ENCODE results near the gene ISM2. TPM values are rescaled to one million over a fixed set of nuclear protein-coding genes. Genes with fewer than 3 reads are reported as not detected.

Gene ISM2
- total RNA-seq, 2 experiments from 2014 or later: not detected

DNA sequence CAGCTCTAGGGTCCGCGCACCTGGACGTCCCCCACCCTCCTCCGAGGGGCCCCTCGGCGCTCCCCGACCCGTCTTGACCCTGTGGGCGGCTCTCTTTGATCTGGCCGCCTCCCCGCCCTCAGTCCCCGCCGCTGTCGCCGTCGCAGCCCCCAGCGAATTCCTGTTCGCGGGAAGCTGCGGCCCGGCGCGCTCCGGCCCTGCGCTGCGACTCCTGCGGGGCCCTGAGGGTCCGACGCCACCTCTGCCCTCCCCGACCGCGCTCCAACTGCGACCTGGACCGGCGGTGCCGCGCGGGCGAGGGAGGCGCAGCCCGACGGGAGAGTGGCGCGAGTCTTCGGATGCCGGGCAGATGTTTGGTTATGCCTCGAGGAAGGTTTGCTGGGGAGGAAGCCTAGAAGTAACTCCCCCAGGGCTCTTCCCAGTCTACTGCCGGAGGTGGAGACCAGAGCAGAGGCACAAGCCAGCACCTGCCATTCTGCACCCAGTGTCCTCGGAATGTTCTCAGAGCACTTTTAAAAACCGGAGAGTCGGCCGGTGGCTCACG lies 440 bp upstream of the ISM2 start:
- Mint-ChIP-seq H3K36me3 (ENCODE audit: low read depth) (no peaks in the 10 kb centered on the region), H3K27me3 (peaks cover 31% of the 10 kb centered on the region), H3K9me3 (peaks cover 5% of the 10 kb centered on the region), H3K27ac (no peak overlapping the region), H3K4me1 (peaks cover 6% of the 10 kb centered on the region), H3K4me3 (peak overlapping the region; percentile 34)
- ChIA-PET CTCF (no interaction called here), POLR2A (no interaction called here)
- DNase-seq: no peak

DNA sequence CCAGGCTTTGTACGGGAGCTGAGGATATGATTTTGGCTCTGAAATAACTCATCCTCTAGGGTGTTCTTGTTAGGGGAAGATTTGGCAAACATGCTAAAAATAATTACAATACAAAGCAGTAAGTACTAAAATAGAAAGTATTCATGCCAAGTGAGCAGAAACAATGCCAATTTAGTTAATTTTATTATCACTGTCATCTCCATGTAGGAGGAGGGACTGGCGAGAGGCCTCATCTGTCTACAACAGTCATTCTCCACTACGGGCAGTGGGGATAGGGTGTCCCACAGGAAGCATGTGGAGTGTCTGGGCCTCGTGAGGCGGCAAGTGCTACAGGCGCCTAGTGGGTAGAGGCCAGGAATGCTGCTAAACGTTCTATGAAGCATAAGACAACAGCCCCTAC lies 3.3 kb downstream of the ISM2 start:
- ChIA-PET POLR2A (no interaction called here), CTCF (no interaction called here)
- Mint-ChIP-seq H3K27me3 (peaks cover 26% of the 10 kb centered on the region), H3K4me1 (peaks cover 6% of the 10 kb centered on the region), H3K9me3 (no peaks in the 10 kb centered on the region), H3K4me3 (no peak overlapping the region), H3K36me3 (ENCODE audit: low read depth) (no peaks in the 10 kb centered on the region), H3K27ac (no peak overlapping the region)
- DNase-seq: no peak

DNA sequence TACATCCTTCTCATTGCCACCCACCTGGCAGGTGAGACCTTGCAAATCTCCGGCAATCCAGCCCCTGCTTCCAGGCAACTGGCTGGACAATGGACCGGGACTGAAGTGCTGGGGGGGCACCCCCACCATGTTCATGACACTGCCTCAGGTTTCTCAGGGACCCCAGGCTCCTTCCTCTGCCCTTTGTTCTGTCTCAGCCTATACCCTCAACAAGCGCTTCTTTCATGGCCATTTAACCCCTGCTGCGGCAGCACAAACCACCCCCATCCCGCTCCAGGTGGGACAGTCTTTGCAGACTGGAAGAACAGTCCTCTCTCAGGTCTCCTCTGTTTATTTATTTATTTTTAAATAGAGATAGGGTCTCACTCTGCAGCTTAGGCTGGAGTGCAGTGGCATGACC lies 7.6 kb downstream of the ISM2 start:
- Mint-ChIP-seq H3K27me3 (peaks cover 4% of the 10 kb centered on the region), H3K36me3 (ENCODE audit: low read depth) (no peaks in the 10 kb centered on the region), H3K4me1 (no peaks in the 10 kb centered on the region), H3K9me3 (no peaks in the 10 kb centered on the region), H3K27ac (no peak overlapping the region), H3K4me3 (no peak overlapping the region)
- POLR2A ChIA-PET: no interaction called here
- no peak for DNase-seq
- CTCF ChIA-PET: no interaction called here

DNA sequence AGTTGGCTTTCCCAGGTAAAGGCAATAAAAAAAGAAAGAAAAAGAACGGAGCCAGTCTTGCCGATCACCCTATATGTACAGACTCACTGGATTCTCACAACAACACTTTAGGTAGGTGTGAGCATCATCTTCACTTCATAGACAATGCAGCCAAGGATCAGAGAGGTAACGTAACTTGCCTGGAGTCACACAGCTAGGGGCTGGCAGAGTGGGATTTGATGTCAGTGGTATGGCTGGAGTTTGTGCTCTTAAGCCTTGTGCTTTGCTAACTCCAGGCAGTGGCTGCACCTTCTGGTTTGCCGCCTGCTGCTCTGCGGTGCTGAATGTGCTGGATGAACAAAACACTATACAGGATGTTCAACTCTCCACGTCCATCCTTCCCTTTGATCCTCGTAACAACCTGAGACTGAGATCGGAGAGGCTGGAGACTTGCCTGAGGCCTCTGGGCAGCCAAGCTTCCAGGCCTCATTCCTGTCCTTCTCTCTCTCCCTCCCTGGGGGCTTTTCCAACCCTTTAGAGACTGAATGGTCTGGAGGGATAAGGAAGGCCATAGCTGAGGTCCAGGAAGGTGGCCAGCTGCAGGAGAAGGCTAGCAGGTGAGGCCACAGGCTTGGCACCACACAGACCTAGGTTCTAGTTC lies 8.1 kb downstream of the ISM2 start:
- peaks cover under 1% of the 10 kb centered on the region for H3K27me3 Mint-ChIP-seq
- CTCF ChIA-PET: no interaction called here

DNA sequence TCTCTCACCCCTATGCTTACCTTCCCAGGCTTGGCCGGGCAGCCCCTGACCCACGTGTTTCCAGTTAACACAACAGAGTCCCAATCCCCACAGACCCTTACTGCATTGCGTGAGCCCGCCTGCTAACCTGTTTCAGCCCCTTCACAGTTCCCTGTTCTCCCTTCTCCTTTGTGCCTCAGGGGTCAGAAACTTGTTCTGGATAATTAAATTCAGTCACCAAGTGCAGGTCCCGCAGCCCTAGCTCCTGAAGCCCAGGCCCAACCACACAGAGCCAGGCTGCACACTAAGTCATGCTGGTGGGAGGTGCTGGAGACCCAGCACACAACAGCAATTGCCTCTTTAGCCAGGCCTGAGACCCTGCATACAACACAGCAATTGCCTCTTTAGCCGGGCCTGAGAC lies 9.6 kb downstream of the ISM2 start:
- H3K36me3 Mint-ChIP-seq (ENCODE audit: low read depth): no peaks in the 10 kb centered on the region
- H3K27ac Mint-ChIP-seq: no peak overlapping the region
- POLR2A ChIA-PET: no interaction called here
- no peaks in the 10 kb centered on the region for H3K27me3 Mint-ChIP-seq
- H3K9me3 Mint-ChIP-seq: no peaks in the 10 kb centered on the region
- H3K4me1 Mint-ChIP-seq: no peaks in the 10 kb centered on the region
- CTCF ChIA-PET: no interaction called here
- no peak for DNase-seq
- H3K4me3 Mint-ChIP-seq: no peak overlapping the region

More for the DNA sequence above, 8.1 kb downstream of the ISM2 start:
- DNase-seq: no peak
- Mint-ChIP-seq H3K4me1 (no peaks in the 10 kb centered on the region), H3K4me3 (no peak overlapping the region), H3K27ac (no peak overlapping the region), H3K36me3 (ENCODE audit: low read depth) (no peaks in the 10 kb centered on the region), H3K9me3 (no peaks in the 10 kb centered on the region)
- POLR2A ChIA-PET: no interaction called here

DNA sequence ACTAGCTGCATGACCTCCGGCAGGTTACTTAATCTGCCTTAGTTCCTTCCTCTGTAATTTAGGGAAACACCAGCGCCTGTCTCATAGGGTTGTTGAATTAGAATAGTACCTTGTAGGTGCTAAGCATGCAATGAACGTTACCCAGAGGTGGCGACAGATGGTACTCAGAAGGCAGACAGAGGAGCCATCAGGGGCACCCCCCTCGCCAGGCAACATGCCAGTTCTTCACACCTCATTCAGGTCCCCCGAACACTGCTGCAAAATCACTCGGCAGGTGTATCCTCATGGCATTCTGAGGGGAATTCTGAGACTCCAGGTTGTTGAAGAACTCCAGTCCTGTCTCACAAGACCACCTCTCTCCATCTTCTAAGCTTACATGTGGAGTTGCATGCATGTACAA lies 10.1 kb downstream of the ISM2 start:
- CTCF ChIA-PET: no interaction called here
- Mint-ChIP-seq H3K4me1 (no peaks in the 10 kb centered on the region), H3K27ac (no peak overlapping the region), H3K9me3 (no peaks in the 10 kb centered on the region), H3K27me3 (no peaks in the 10 kb centered on the region), H3K4me3 (no peak overlapping the region), H3K36me3 (ENCODE audit: low read depth) (no peaks in the 10 kb centered on the region)
- POLR2A ChIA-PET: no interaction called here
- no peak for DNase-seq

DNA sequence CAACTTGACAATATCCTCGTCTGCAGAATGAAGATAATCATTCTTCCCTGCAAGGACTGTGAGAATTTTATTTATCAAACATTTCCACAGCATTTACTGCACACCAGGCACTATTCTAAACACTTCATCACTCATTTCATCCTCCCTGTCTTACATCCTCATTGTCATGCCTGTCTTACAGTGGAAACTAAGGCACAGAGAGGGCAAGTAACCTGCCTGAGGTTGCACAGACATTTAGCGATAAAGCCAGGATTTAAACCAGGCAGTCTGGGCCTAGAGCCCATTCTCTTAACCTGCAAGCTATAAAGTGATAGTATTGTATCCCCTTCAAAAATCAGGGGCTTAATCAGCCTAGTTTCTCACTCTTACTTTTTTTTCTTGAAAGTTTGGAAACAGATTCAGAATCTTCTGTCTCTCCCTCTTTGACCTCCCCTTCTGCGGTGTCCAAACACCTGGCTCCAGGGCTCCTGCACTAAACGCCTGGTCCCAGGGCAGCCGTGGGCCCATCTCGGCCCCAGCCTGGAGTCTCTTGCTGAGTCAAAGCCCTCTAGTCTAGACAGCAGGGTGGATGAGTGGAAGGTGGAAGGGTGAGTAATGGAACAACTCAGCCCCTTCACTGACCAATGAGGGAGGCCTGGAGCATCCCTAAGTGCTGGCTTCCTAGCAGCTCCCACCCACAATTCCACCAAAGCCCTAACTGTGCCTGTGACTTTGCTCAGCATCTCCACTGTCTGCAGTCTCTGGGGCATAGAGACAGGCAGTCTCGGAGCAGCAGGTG lies 12.5 kb downstream of the ISM2 start:
- Mint-ChIP-seq H3K4me3 (no peak overlapping the region), H3K27ac (no peak overlapping the region), H3K4me1 (no peaks in the 10 kb centered on the region), H3K9me3 (no peaks in the 10 kb centered on the region), H3K36me3 (ENCODE audit: low read depth) (no peaks in the 10 kb centered on the region), H3K27me3 (no peaks in the 10 kb centered on the region)
- ChIA-PET POLR2A (no interaction called here), CTCF (no interaction called here)
- DNase-seq: no peak

DNA sequence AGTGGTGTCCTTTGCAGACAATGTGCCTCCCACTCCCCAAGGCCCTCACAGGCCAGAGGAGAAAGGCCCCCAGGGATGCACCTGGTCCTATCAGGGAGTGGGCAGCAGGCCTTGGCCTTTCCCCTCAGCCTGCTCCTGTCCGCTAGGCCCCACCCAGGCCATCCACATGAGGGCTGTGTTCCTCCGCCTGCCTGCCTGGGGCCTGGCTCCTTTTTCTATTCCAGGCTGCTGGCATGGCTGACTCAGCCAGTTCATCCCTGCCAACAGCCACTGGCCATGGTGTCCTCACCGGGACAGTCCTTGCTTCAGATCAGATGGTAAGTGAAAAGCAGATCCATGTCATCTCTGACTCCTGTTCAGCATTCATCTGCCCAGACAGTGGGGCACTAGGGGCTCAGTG lies 13.4 kb downstream of the ISM2 start:
- no peak for DNase-seq
- no peak overlapping the region for H3K27ac Mint-ChIP-seq
- H3K27me3 Mint-ChIP-seq: no peaks in the 10 kb centered on the region
- H3K36me3 Mint-ChIP-seq (ENCODE audit: low read depth): no peaks in the 10 kb centered on the region
- no peaks in the 10 kb centered on the region for H3K9me3 Mint-ChIP-seq
- POLR2A ChIA-PET: no interaction called here
- CTCF ChIA-PET: no interaction called here
- H3K4me3 Mint-ChIP-seq: no peak overlapping the region
- H3K4me1 Mint-ChIP-seq: no peaks in the 10 kb centered on the region

DNA sequence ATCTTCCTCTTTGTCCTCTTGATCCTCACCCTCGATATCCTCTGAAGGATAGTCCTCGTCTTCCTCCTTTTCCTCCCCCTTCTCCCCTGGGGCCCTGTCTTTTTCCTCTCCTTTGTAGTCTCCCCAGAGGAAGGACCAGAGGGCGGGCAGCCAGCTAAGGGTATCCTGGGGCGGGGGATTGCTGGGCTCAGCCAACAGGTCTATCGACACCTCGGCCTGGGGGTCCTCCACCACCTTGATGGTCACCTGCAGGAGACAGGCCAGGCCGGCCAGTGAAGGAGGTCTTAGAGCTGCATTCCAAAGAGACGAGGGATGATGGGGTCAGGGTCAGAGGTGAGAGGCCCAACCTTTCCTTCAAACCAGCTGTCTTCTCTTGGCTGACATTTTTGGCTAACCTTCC lies 16.2 kb downstream of the ISM2 start:
- Mint-ChIP-seq H3K4me1 (no peaks in the 10 kb centered on the region), H3K27ac (no peak overlapping the region), H3K9me3 (no peaks in the 10 kb centered on the region), H3K27me3 (no peaks in the 10 kb centered on the region), H3K4me3 (no peak overlapping the region), H3K36me3 (ENCODE audit: low read depth) (no peaks in the 10 kb centered on the region)
- CTCF ChIA-PET: no interaction called here
- POLR2A ChIA-PET: no interaction called here
- DNase-seq: no peak

DNA sequence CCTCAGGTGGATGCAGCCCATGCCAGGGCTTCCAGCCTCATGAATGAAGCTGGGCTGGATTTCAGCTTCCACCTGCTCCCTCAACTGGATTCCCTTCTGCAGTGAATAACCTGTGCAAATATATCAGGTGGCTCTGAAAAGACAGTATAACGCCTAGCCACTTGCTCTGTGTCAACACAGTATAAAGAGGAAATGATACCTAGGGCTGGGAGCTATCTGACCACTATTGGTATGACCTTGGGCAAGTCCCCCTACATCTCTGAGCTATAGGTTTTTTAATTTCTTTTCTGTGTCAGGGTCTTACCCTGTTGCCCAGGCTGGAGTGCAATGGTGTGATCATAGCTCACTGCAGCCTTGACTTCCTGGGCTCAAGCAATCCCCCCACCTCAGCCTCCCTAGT lies 19.8 kb downstream of the ISM2 start:
- ChIA-PET CTCF (interaction anchor here (0.6 to 1.6 kb wide), 2 partner anchors 20 to 1424 kb away, joined by 3 to 4 read pairs; no protein-coding TSS in a partner anchor), POLR2A (no interaction called here)

DNA sequence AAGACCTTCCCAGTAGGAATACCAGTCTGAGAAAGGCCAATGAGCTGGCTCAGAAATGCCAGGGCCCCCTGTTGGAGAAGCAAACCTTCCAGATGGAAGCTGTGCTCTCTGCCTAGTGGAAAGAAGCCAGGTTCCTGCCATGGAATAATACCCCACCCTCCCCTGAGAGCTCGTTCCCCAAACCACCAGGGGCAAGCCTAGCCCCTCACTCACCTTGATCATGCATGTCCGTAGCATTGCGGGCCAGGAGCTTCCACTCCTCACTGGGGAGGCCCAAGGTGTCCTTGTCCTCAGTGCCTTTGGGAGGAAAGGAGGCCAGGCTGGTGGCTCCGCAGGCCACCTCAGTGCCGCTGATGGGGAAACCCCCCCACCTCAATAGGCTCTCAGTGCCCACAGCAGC lies 20.6 kb downstream of the ISM2 start:
- Mint-ChIP-seq H3K36me3 (ENCODE audit: low read depth) (no peaks in the 10 kb centered on the region), H3K4me1 (no peaks in the 10 kb centered on the region), H3K27ac (no peak overlapping the region), H3K9me3 (no peaks in the 10 kb centered on the region), H3K27me3 (no peaks in the 10 kb centered on the region), H3K4me3 (no peak overlapping the region)
- POLR2A ChIA-PET: no interaction called here
- no peak for DNase-seq
- CTCF ChIA-PET: interaction anchor here (1.6 kb wide), 1 partner anchor 19 kb away, joined by 4 read pairs; no protein-coding TSS in a partner anchor

More for the DNA sequence above, 19.8 kb downstream of the ISM2 start:
- Mint-ChIP-seq H3K36me3 (ENCODE audit: low read depth) (no peaks in the 10 kb centered on the region), H3K9me3 (no peaks in the 10 kb centered on the region), H3K27me3 (no peaks in the 10 kb centered on the region), H3K27ac (no peak overlapping the region), H3K4me3 (no peak overlapping the region), H3K4me1 (no peaks in the 10 kb centered on the region)
- no peak for DNase-seq

DNA sequence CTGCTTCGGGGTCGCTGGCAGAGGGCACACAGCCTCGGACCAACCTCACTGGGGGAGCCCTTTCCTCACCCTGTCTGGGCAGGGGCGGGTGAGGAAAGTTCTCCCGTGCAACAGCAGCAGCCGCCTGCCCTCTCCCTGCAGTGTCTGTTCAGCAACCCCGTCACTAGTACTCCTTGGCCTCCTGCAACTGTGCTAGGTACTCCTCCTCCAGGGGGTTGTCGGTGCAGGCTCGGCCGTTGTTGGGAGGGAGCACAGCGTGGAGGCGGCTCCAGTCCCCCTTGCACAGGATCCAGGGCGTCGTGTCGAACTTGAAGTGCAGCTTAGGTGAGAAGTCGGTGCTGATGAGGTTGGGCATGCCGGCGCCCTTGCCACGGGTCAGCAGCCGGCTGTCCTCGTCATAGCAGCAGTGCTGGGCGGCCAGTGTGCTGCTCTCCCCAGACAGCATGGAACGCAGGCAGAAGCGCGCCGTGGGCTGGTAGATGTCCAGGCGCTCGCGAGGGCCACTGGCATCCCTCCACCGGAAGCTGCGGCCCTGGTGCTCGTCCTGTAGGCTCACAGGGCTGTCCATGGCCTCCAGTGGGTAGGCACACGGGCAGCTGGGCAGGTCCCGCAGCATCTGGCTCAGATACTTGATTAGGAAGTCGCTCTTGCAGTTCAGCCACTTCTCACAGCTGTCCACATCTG lies 23.0 kb downstream of the ISM2 start:
- H3K4me1 Mint-ChIP-seq: no peaks in the 10 kb centered on the region
- no peak overlapping the region for H3K27ac Mint-ChIP-seq
- no peaks in the 10 kb centered on the region for H3K36me3 Mint-ChIP-seq (ENCODE audit: low read depth)

DNA sequence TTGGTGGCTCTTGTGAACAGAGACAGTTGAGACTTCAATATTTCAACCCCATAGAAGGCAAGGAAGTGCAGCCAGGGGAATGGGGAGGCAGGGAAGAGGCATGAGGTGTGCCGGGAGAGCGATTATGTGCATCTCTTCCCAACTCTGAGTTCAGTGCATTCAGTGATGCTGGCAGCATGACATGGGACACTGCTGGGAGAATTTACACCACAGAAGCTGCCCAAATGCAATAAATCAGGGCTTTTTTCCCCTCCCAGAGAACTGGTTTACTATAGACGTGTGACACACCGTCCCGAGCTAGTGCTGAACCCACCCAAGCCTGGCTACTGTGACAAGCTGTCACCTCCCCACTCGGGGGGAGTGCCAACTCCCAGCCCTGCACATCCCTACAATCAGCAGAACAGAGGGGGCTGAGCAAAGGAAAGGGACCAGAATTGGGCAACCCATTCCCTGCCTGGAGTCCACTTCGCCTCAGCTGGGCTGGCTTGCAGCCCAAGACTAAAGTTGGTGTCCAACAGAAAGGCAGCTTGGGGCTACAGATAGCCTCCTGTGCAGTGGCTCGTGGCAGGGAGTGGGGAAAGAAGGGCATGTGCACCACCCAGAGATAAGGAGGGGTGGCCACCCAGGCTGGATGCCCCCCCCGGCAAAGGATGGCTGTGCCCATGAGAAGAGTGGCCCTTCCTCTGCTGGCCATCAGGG lies 24.0 kb downstream of the ISM2 start:
- ChIA-PET CTCF (no interaction called here), POLR2A (interaction anchor here (1.4 kb wide), 1 partner anchor 17 kb away, joined by 3 read pairs; the partner anchor contains the start of genes AHSA1 and VIPAS39)
- no peaks in the 10 kb centered on the region for H3K9me3 Mint-ChIP-seq

More for the DNA sequence above, 23.0 kb downstream of the ISM2 start:
- H3K27me3 Mint-ChIP-seq: no peaks in the 10 kb centered on the region
- POLR2A ChIA-PET: no interaction called here
- H3K9me3 Mint-ChIP-seq: no peaks in the 10 kb centered on the region
- DNase-seq: no peak
- CTCF ChIA-PET: no interaction called here
- H3K4me3 Mint-ChIP-seq: no peak overlapping the region

More for the DNA sequence above, 24.0 kb downstream of the ISM2 start:
- no peak for DNase-seq
- H3K27ac Mint-ChIP-seq: no peak overlapping the region
- H3K27me3 Mint-ChIP-seq: no peaks in the 10 kb centered on the region
- no peaks in the 10 kb centered on the region for H3K4me1 Mint-ChIP-seq
- H3K36me3 Mint-ChIP-seq (ENCODE audit: low read depth): peaks cover 2% of the 10 kb centered on the region
- H3K4me3 Mint-ChIP-seq: no peak overlapping the region
